Breast epithelium (tissue), 4 donors: ENCODE measurements around the gene TANGO6. TPM values are rescaled to one million over a fixed set of nuclear protein-coding genes. Genes with fewer than 3 reads are reported as not detected.
A peak's percentile ranks its signal among the peaks of the same experiment; 100 is the strongest.

Experiments
- DNase-seq, 2 donors: peaks; one replicate each; pipeline ENCODE4 v3.0.0-alpha.2; 2019; ENCODE audit warnings: low spot score in 2 of 2
- H3K27ac ChIP-seq, 2 donors: fragments of 200-600 bp; sonication (generic) in 1 of 2; one replicate each; pipeline ENCODE4 v1.5.1; 2016 to 2019; ENCODE audit warnings: mild to moderate bottlenecking in 1 of 2
- H3K27me3 ChIP-seq, 2 donors: fragments of 200-600 bp; sonication (generic) in 1 of 2; one replicate each; pipeline versions ENCODE4 v1.5.1 to v1.6.0; 2017 to 2019; ENCODE audit warnings: control low read depth in 1 of 2, mild to moderate bottlenecking in 1 of 2
- H3K36me3 ChIP-seq: fragments of 200-600 bp; one replicate; pipeline ENCODE4 v1.5.1; 2019
- H3K4me1 ChIP-seq, 2 donors: fragments of 200-600 bp; sonication (generic); one replicate each; pipeline ENCODE4 v1.5.1; 2016 to 2019; ENCODE audit warnings: control low read depth in 1 of 2
- H3K4me3 ChIP-seq, 3 donors: fragments of 200-600 bp; sonication (generic); 1 replicate in 2 of 3; 2 replicates in 1 of 3; pipeline ENCODE4 v1.5.1; 2016 to 2019; ENCODE audit warnings: mild to moderate bottlenecking in 3 of 3, moderate library complexity in 2 of 3
- H3K9me3 ChIP-seq, 2 donors: fragments of 200-600 bp; sonication (generic) in 1 of 2; one replicate each; pipeline ENCODE4 v1.5.1; 2016 to 2019; ENCODE audit warnings: control low read depth in 1 of 2
- CTCF ChIP-seq, 3 donors: fragments of 450-650 bp; IDR thresholded peaks; one replicate each; pipeline ENCODE4 v1.5.1; 2016 to 2017; ENCODE audit warnings: antibody characterized with exemption in 3 of 3, mild to moderate bottlenecking in 3 of 3, moderate library complexity in 3 of 3
- POLR2A ChIP-seq: fragments of 450-650 bp; IDR thresholded peaks from one replicate; pipeline ENCODE4 v1.6.1; 2016; ENCODE audit warnings: antibody characterized with exemption, mild to moderate bottlenecking, moderate library complexity
- POLR2AphosphoS5 ChIP-seq, 3 donors: sonication (generic); formaldehyde crosslinking; IDR thresholded peaks; one replicate each; pipeline ENCODE4 v1.6.1; 2017; ENCODE audit warnings: antibody characterized with exemption in 3 of 3
- intact Hi-C: fragments of 100-400 bp; cut with DNase I; formaldehyde crosslinking; loops from one replicate; pipeline ENCODE4 v1.15.1; 2023; ENCODE audit warnings: low total_unique reads
- total RNA-seq, 3 donors: library from RNA; depleted of rRNA; stranded (reverse); fragments of >200 nt; gene quantifications; one replicate each; pipeline ENCODE4 v1.1.0, GENCODE V29; 2016

Gene TANGO6
- total RNA-seq, 3 donors from 2014 or later = 13.4 to 26.1 (median 24.6) TPM

GRCh38 chr16:68978303-68978954 is 135.1 kb downstream of the TANGO6 start:
- Histone ChIP-seq H3K36me3 (no peaks in the 10 kb centered on the region), H3K27ac (peak overlapping the region in 1 of 2 donors; percentile 29), H3K4me3 (no peak overlapping the region), H3K4me1 (no peaks in the 10 kb centered on the region), H3K27me3 (no peaks in the 10 kb centered on the region), H3K9me3 (no peaks in the 10 kb centered on the region)
- intact Hi-C loops = no loop called here
- TF ChIP-seq POLR2A = no peak
- no peak for DNase-seq

- H3K4me1 ChIP-seq = no peaks in the 10 kb centered on the region
- H3K27me3 ChIP-seq = no peaks in the 10 kb centered on the region
- no peak for TF ChIP-seq POLR2AphosphoS5 (IDR thresholded peaks at IDR 0.05)
- TF ChIP-seq POLR2A = no peak
- TF ChIP-seq CTCF (IDR thresholded peaks at IDR 0.05) = no peak
- H3K27ac ChIP-seq = no peak overlapping the region
- no peak for DNase-seq
- H3K4me3 ChIP-seq = no peak overlapping the region
- H3K9me3 ChIP-seq = no peaks in the 10 kb centered on the region
- intact Hi-C loops = no loop called here
- H3K36me3 ChIP-seq = no peaks in the 10 kb centered on the region
Observed at GRCh38 chr16:68980695-68981315, 137.5 kb downstream of the TANGO6 start.

GRCh38 chr16:68981971-68982370 is 138.6 kb downstream of the TANGO6 start:
- Histone ChIP-seq H3K36me3 (no peaks in the 10 kb centered on the region), H3K4me3 (no peak overlapping the region), H3K4me1 (no peaks in the 10 kb centered on the region), H3K9me3 (no peaks in the 10 kb centered on the region), H3K27me3 (no peaks in the 10 kb centered on the region), H3K27ac (no peak overlapping the region)
- TF ChIP-seq CTCF (IDR thresholded peaks at IDR 0.05) (no peak), POLR2AphosphoS5 (IDR thresholded peaks at IDR 0.05) (no peak), POLR2A (no peak)
- DNase-seq = no peak
- intact Hi-C loops = no loop called here

GRCh38 chr16:68984467-68984866 is 141.1 kb downstream of the TANGO6 start:
- DNase-seq = no peak
- intact Hi-C loops = no loop called here
- Histone ChIP-seq H3K36me3 (no peaks in the 10 kb centered on the region), H3K27ac (no peak overlapping the region), H3K4me1 (no peaks in the 10 kb centered on the region), H3K27me3 (no peaks in the 10 kb centered on the region), H3K4me3 (no peak overlapping the region), H3K9me3 (no peaks in the 10 kb centered on the region)
- no peak for TF ChIP-seq POLR2A
- TF ChIP-seq POLR2AphosphoS5 (IDR thresholded peaks at IDR 0.05) = no peak
- TF ChIP-seq CTCF (IDR thresholded peaks at IDR 0.05) = no peak

DNA sequence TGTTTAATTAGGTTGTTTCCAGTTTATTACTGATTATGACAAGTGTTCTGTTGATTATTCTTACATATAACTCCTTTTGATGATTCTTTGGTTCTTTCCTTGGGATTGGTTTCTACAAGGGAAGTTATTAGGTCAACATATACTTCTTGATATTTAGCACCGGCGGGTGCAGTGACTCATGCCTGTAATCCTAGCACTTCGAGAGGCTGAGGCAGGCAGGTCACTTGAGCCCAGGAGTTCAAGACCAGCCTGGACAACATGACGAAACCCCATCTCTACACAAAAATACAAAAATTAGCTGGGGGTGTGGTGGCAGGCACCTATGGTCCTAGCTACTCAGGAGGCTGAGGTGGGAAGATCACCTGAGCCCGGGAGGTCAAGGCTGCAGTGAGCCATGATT is 141.9 kb downstream of the TANGO6 start:
- no peak for DNase-seq
- TF ChIP-seq POLR2AphosphoS5 (IDR thresholded peaks at IDR 0.05) (no peak), CTCF (IDR thresholded peaks at IDR 0.05) (no peak), POLR2A (no peak)
- Histone ChIP-seq H3K27me3 (no peaks in the 10 kb centered on the region), H3K36me3 (no peaks in the 10 kb centered on the region), H3K4me1 (no peaks in the 10 kb centered on the region), H3K4me3 (no peak overlapping the region), H3K9me3 (no peaks in the 10 kb centered on the region), H3K27ac (peak overlapping the region; percentile 62 to 80)
- intact Hi-C loops = no loop called here
